Adipose tissue (tissue), 3 donors: ENCODE results near the gene SCUBE1. TPM values are rescaled to one million over a fixed set of nuclear protein-coding genes. Genes with fewer than 3 reads are reported as not detected.

Source experiments
- H3K27ac ChIP-seq: one replicate; pipeline ENCODE4 v1.5.1; 2013; ENCODE audit warnings: low read depth, low read length
- WGBS, 3 donors: extraction: QIAGEN DNeasy Blood & Tissue Kit; methylation state at CpG; one replicate each; pipeline ENCODE4 v1.1.7; 2013; 5-methylcytosine and 5-hydroxymethylcytosine counted together
- polyA plus RNA-seq, 3 donors: library from polyadenylated mRNA; stranded (reverse); fragments of 200-250 nt; gene quantifications; one replicate each; pipeline ENCODE4 v1.2.3, GENCODE V29; 2013
- donor health status: healthy with polysubstance abuse.
- donor health status: Bipolar disorder and iron deficiency.
- donor health status: healthy.

Gene SCUBE1
- polyA plus RNA-seq, 3 donors = 0.03 to 0.79 (median 0.28) TPM

GRCh38 chr22:43182118-43182517 is 161.1 kb downstream of the SCUBE1 start:
- WGBS, 3 donors = 93 to 95% (median 93%) methylated on average over 9 to 10 of the region's 10 CpGs
- no peak overlapping the region for H3K27ac ChIP-seq

GRCh38 chr22:43181321-43182076 is 161.7 kb downstream of the SCUBE1 start:
- no peak overlapping the region for H3K27ac ChIP-seq
- WGBS, 3 donors = 93 to 95% (median 94%) methylated on average over 13 of the region's 13 CpGs

- WGBS, 3 donors = 93 to 96% (median 93%) methylated on average over 15 of the region's 15 CpGs
- no peak overlapping the region for H3K27ac ChIP-seq
These were observed 162.5 kb downstream of the SCUBE1 start for GRCh38 chr22:43180670-43181069.

GRCh38 chr22:43179911-43180195 is 163.3 kb downstream of the SCUBE1 start:
- 97 to 99% (median 97%) methylated on average over 15 of the region's 15 CpGs for WGBS, 3 donors
- no peak overlapping the region for H3K27ac ChIP-seq

- no peak overlapping the region for H3K27ac ChIP-seq
- WGBS, 3 donors = 92 to 96% (median 95%) methylated on average over 24 to 25 of the region's 25 CpGs
These were observed 163.8 kb downstream of the SCUBE1 start for GRCh38 chr22:43179146-43179910.

- WGBS, 3 donors = 86 to 92% (median 89%) methylated on average over 7 of the region's 7 CpGs
- no peak overlapping the region for H3K27ac ChIP-seq
These were observed 165.7 kb downstream of the SCUBE1 start for GRCh38 chr22:43177479-43177878.

GRCh38 chr22:43176090-43176489 is 167.1 kb downstream of the SCUBE1 start:
- no peak overlapping the region for H3K27ac ChIP-seq
- WGBS, 3 donors = 75 to 85% (median 76%) methylated on average over 15 of the region's 15 CpGs

GRCh38 chr22:43174941-43175531 is 168.1 kb downstream of the SCUBE1 start:
- no peak overlapping the region for H3K27ac ChIP-seq
- WGBS, 3 donors = 91 to 93% (median 92%) methylated on average over 9 of the region's 9 CpGs

- WGBS, 3 donors = 95 to 98% (median 97%) methylated on average over 39 of the region's 39 CpGs
These were observed 169.0 kb downstream of the SCUBE1 start for GRCh38 chr22:43173976-43174720.

GRCh38 chr22:43173566-43173965 is 169.6 kb downstream of the SCUBE1 start:
- no peak overlapping the region for H3K27ac ChIP-seq
- WGBS, 3 donors = 93 to 97% (median 97%) methylated on average over 7 to 9 of the region's 9 CpGs

More at GRCh38 chr22:43173976-43174720, 169.0 kb downstream of the SCUBE1 start:
- H3K27ac ChIP-seq = no peak overlapping the region

GRCh38 chr22:43172191-43172590 is 171.0 kb downstream of the SCUBE1 start:
- WGBS, 3 donors = 94 to 96% (median 95%) methylated on average over 19 of the region's 19 CpGs
- H3K27ac ChIP-seq = no peak overlapping the region

GRCh38 chr22:43171607-43172006 is 171.6 kb downstream of the SCUBE1 start:
- 84 to 88% (median 87%) methylated on average over 12 of the region's 12 CpGs for WGBS, 3 donors
- no peak overlapping the region for H3K27ac ChIP-seq

- H3K27ac ChIP-seq = no peak overlapping the region
- 65 to 88% (median 74%) methylated on average over 14 of the region's 14 CpGs for WGBS, 3 donors
These were observed 172.1 kb downstream of the SCUBE1 start for GRCh38 chr22:43171019-43171491.

GRCh38 chr22:43170131-43170480 is 173.1 kb downstream of the SCUBE1 start:
- 91 to 94% (median 92%) methylated on average over 9 of the region's 9 CpGs for WGBS, 3 donors
- no peak overlapping the region for H3K27ac ChIP-seq

- H3K27ac ChIP-seq = no peak overlapping the region
- WGBS, 3 donors = 91 to 94% (median 93%) methylated on average over 23 of the region's 23 CpGs
These were observed 173.7 kb downstream of the SCUBE1 start for GRCh38 chr22:43169310-43170130.

- no peak overlapping the region for H3K27ac ChIP-seq
- 77 to 91% (median 82%) methylated on average over 21 to 25 of the region's 25 CpGs for WGBS, 3 donors
These were observed 174.5 kb downstream of the SCUBE1 start for GRCh38 chr22:43168471-43169309.

- no peak overlapping the region for H3K27ac ChIP-seq
- WGBS, 3 donors = 81 to 94% (median 93%) methylated on average over 19 of the region's 19 CpGs
These were observed 176.1 kb downstream of the SCUBE1 start for GRCh38 chr22:43167001-43167589.
